Karpas-422 (cell line): ENCODE measurements around the gene ZNF827. TPM values are rescaled to one million over a fixed set of nuclear protein-coding genes. Genes with fewer than 3 reads are reported as not detected.

Experiments
- DNase-seq: peaks from one replicate; pipeline ENCODE4 v3.0.0-alpha.2; 2015
- H2AFZ ChIP-seq: fragments of 200-600 bp; sonication (generic); 2 replicates; pipeline ENCODE4 v1.6.1; 2014; ENCODE audit warnings: antibody characterized with exemption, low read length, mixed read lengths
- H3K27ac ChIP-seq: fragments of 200-600 bp; sonication (generic); 2 replicates; pipeline ENCODE4 v1.5.1; 2014; ENCODE audit warnings: mild to moderate bottlenecking, low read length, moderate library complexity
- H3K27me3 ChIP-seq: fragments of 200-600 bp; sonication (generic); 2 replicates; pipeline ENCODE4 v1.6.1; 2014; ENCODE audit warnings: low read length, mixed read lengths
- H3K36me3 ChIP-seq: fragments of 200-600 bp; sonication (generic); 2 replicates; pipeline ENCODE4 v1.6.1; 2014; ENCODE audit warnings: low read length, mixed read lengths; ENCODE audit not compliant: insufficient read depth
- H3K4me1 ChIP-seq: fragments of 200-600 bp; sonication (generic); 2 replicates; pipeline ENCODE4 v1.6.1; 2014; ENCODE audit warnings: mild to moderate bottlenecking, low read length, mixed read lengths
- H3K4me2 ChIP-seq: fragments of 200-600 bp; sonication (generic); 2 replicates; pipeline ENCODE4 v1.6.1; 2014; ENCODE audit warnings: low read length, low read depth, mild to moderate bottlenecking; ENCODE audit not compliant: poor library complexity, severe bottlenecking
- H3K4me3 ChIP-seq: fragments of 200-600 bp; sonication (generic); 2 replicates; pipeline ENCODE4 v1.5.1; 2014; ENCODE audit warnings: mild to moderate bottlenecking, antibody characterized with exemption, low read length, mixed read lengths
- H3K79me2 ChIP-seq: fragments of 200-600 bp; sonication (generic); 2 replicates; pipeline ENCODE4 v1.6.1; 2014; ENCODE audit warnings: mild to moderate bottlenecking, low read length, mixed read lengths
- H3K9ac ChIP-seq: fragments of 200-600 bp; sonication (generic); 2 replicates; pipeline ENCODE4 v1.6.0; 2014; ENCODE audit warnings: low read length
- H3K9me2 ChIP-seq: fragments of 200-600 bp; sonication (generic), shearing (Covaris generic); replicated peaks from 2 replicates; pipeline ENCODE4 v1.6.0; 2014; ENCODE audit warnings: mild to moderate bottlenecking, low read length, moderate library complexity; ENCODE audit not compliant: insufficient read depth
- H3K9me3 ChIP-seq: fragments of 300-700, 200-600 bp; sonication (generic); 2 replicates; pipeline ENCODE4 v1.6.1; 2014; ENCODE audit warnings: low read length, mixed read lengths
- H4K20me1 ChIP-seq: fragments of 200-600 bp; sonication (generic); 2 replicates; pipeline ENCODE4 v1.6.1; 2014; ENCODE audit warnings: mild to moderate bottlenecking, antibody characterized with exemption, low read length, low read depth; ENCODE audit not compliant: insufficient read depth
- total RNA-seq: library from RNA; depleted of rRNA; stranded (reverse); fragments of >200 nt; shearing (Covaris generic); gene quantifications from 2 replicates; pipeline ENCODE4 v1.2.3, GENCODE V29; 2014; ENCODE audit warnings: low replicate concordance

Gene ZNF827
- total RNA-seq, 1 experiment from 2014 or later, result 70.4 TPM

DNA sequence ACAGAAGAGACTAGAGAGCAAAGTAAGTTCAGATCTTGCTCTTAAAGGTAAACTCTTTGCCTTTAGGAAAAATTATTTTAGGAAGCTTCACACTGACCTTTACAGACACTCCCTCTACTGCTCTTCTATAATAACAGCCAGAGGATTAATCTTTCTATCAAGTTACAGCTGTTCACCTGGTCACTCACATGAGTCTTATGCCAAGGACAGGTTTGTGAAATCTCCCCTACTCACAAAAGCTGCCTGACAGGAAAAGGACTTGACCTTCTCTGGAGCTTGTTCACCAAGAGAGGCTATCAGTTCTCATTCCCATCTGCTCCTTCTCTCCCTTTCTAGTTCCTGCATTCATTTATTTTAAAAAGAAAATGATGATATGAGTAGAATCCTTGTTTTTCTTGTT, 141.3 kb downstream of the ZNF827 start:
- Histone ChIP-seq H3K79me2 (peaks cover 21% of the 10 kb centered on the region), H3K9ac (no peak overlapping the region), H3K36me3 (no peaks in the 10 kb centered on the region), H3K9me3 (no peaks in the 10 kb centered on the region), H4K20me1 (no peaks in the 10 kb centered on the region), H3K4me1 (no peaks in the 10 kb centered on the region), H3K27ac (no peak overlapping the region), H2AFZ (no peak overlapping the region), H3K27me3 (no peaks in the 10 kb centered on the region), H3K9me2 (no peaks in the 10 kb centered on the region), H3K4me3 (no peak overlapping the region), H3K4me2 (no peak overlapping the region)
- no peak for DNase-seq

DNA sequence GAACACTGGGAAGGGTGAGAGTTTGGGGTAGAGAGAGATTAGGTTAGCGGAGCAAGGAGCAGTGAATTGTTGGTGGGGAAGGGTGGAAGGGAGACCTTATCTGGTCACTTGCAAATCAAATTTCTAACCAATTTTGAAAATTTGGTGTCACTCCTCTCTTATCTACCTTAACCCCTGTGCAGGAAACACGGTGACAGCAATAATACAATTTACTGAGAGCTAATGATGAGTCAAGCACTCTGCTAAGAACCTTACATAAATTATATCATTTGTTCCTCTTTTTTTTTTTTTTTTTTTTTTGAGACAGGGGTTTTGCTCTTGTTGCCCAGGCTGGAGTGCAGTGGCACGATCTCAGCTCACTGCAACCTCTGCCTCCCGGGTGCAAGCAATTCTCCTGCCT, 142.3 kb downstream of the ZNF827 start:
- no peaks in the 10 kb centered on the region for H3K9me2 ChIP-seq
- H3K36me3 ChIP-seq, result no peaks in the 10 kb centered on the region
- peaks cover 21% of the 10 kb centered on the region for H3K79me2 ChIP-seq
- no peak overlapping the region for H3K9ac ChIP-seq
- H3K27me3 ChIP-seq, result no peaks in the 10 kb centered on the region
- no peak overlapping the region for H3K4me2 ChIP-seq
- H3K4me1 ChIP-seq, result no peaks in the 10 kb centered on the region
- H2AFZ ChIP-seq, result no peak overlapping the region
- no peaks in the 10 kb centered on the region for H3K9me3 ChIP-seq
- H4K20me1 ChIP-seq, result no peaks in the 10 kb centered on the region
- H3K4me3 ChIP-seq, result no peak overlapping the region
- no peak for DNase-seq
- H3K27ac ChIP-seq, result no peak overlapping the region

DNA sequence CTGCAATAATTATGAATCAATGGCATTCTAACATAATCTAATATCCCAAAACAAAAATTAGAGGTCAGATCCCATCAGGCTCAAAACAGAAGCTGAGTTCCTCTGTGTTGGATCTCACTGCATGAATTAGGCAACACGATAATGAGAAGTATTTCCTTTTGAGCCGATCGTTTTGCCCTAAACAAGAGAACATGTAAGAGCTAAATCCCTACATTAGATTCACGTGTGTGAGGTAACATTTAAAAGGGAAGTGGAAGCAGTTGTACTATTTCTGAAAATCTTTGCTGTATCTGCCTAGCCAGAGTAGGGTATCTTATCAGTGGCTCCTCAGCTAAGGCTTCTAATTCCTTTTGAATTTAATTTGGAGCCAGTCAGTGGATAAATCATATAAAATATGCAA, 143.1 kb downstream of the ZNF827 start:
- Histone ChIP-seq H3K27me3 (no peaks in the 10 kb centered on the region), H3K4me3 (no peak overlapping the region), H3K4me2 (no peak overlapping the region), H3K9me2 (no peaks in the 10 kb centered on the region), H3K27ac (no peak overlapping the region), H2AFZ (no peak overlapping the region), H4K20me1 (no peaks in the 10 kb centered on the region), H3K79me2 (peaks cover 18% of the 10 kb centered on the region), H3K36me3 (no peaks in the 10 kb centered on the region), H3K9ac (no peak overlapping the region), H3K4me1 (peaks cover 7% of the 10 kb centered on the region), H3K9me3 (no peaks in the 10 kb centered on the region)
- no peak for DNase-seq

DNA sequence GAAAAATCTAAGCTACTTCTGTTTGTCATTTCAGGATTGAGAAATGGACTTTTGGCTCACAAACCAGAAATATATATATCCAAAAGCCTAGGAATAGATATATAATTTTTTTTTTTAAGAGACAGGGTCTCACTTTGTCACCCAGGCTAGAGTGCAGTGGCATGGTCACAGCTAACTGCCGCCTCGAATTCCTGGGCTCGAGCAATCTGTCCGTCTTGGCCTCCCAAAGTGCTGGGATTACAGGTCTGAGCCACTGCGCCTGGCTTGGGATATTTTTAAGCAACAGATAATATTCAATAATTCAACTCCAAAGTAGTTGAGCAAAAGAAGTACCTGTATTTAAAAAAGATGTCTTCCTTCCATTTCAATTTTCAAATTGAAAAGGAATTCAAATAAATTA, 146.2 kb downstream of the ZNF827 start:
- Histone ChIP-seq H3K36me3 (no peaks in the 10 kb centered on the region), H3K9ac (no peak overlapping the region), H3K4me1 (peaks cover 17% of the 10 kb centered on the region), H3K27me3 (no peaks in the 10 kb centered on the region), H3K27ac (no peak overlapping the region), H3K4me3 (no peak overlapping the region), H3K9me3 (no peaks in the 10 kb centered on the region), H2AFZ (no peak overlapping the region), H3K9me2 (no peaks in the 10 kb centered on the region), H4K20me1 (no peaks in the 10 kb centered on the region), H3K4me2 (no peak overlapping the region), H3K79me2 (peaks cover 6% of the 10 kb centered on the region; the same call in 1 of the 2 replicates)
- DNase-seq, result no peak

DNA sequence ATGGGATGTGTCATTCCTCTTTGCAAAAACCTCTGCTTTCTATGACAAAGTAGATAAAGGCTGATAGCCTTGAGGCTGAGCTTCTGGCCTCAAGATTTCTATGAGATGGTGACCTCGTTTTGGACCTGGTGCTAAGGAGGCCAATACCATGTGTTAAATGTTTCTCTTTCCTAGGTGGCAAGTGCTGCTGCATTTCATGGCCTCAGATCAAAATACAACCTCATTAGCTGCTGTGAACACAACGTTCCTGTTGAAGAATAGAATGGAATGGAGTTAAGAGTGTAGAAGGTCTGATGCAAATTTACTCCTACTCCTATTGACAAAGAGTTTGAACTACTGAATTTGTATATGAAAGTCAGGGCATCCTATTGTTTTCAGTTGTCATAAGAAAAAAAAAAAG, 146.6 kb downstream of the ZNF827 start:
- no peak for DNase-seq
- Histone ChIP-seq H3K79me2 (0 out of 2 replicates have a peak, but pooled peaks cover 2% of the 10 kb centered on the region), H3K9me3 (no peaks in the 10 kb centered on the region), H3K4me2 (no peak overlapping the region), H3K36me3 (no peaks in the 10 kb centered on the region), H4K20me1 (no peaks in the 10 kb centered on the region), H3K4me3 (no peak overlapping the region), H3K9me2 (no peaks in the 10 kb centered on the region), H3K9ac (no peak overlapping the region), H3K4me1 (peaks cover 17% of the 10 kb centered on the region), H2AFZ (no peak overlapping the region), H3K27me3 (no peaks in the 10 kb centered on the region), H3K27ac (no peak overlapping the region)

DNA sequence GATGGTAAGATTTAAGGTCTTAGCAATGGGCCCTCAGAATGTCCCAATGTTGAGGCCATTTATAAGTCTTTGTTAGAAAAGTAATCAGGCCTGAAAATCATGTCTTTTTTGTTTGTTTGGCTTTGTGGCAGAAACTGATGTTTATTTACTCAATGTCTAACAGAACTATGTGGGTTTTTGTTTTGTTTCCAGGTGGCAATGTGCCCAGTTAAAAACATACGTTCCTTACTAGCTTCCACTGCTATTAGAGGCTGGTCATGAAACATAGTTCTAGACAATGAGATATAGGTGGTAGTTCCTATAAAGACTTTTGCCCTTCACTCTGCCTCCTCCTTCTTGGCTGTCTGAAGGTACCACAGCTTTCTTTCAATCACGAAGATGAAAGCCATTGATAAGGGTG, 149.9 kb downstream of the ZNF827 start:
- H2AFZ ChIP-seq, result no peak overlapping the region
- H3K9me2 ChIP-seq, result no peaks in the 10 kb centered on the region
- H3K9me3 ChIP-seq, result no peaks in the 10 kb centered on the region
- H3K4me3 ChIP-seq, result no peak overlapping the region
- peaks cover 17% of the 10 kb centered on the region for H3K4me1 ChIP-seq
- no peak overlapping the region for H3K9ac ChIP-seq
- H3K79me2 ChIP-seq, result no peaks in the 10 kb centered on the region
- no peaks in the 10 kb centered on the region for H4K20me1 ChIP-seq
- DNase-seq, result no peak
- no peak overlapping the region for H3K4me2 ChIP-seq
- H3K36me3 ChIP-seq, result 0 out of 2 replicates have a peak, but pooled peaks cover 6% of the 10 kb centered on the region
- H3K27me3 ChIP-seq, result no peaks in the 10 kb centered on the region
- H3K27ac ChIP-seq, result no peak overlapping the region

DNA sequence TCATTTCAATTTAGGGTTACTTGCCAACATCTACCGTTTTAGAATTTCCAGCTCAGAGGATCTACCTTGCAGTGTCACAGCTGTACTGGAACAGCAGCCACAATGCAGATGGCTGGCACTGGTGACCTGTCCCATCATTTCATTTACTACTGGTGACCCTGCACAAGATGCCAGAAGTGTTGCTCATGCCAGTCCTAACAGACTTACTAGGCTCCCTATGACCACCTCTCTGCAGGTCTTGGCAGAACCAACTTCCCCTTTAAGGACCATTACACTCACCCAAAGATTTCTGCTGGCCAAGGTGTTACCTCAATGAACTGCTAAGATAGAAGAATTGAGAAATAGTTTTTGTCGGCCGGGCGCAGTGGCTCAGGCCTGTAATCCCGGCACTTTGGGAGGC, 151.8 kb downstream of the ZNF827 start:
- Histone ChIP-seq H3K79me2 (no peaks in the 10 kb centered on the region), H4K20me1 (no peaks in the 10 kb centered on the region), H3K4me2 (no peak overlapping the region), H3K4me1 (peaks cover 17% of the 10 kb centered on the region), H3K9ac (no peak overlapping the region), H3K9me2 (no peaks in the 10 kb centered on the region), H3K9me3 (no peaks in the 10 kb centered on the region), H3K27ac (no peak overlapping the region), H3K27me3 (no peaks in the 10 kb centered on the region), H3K4me3 (no peak overlapping the region), H2AFZ (no peak overlapping the region), H3K36me3 (0 out of 2 replicates have a peak, but pooled peaks cover 6% of the 10 kb centered on the region)
- DNase-seq, result no peak

DNA sequence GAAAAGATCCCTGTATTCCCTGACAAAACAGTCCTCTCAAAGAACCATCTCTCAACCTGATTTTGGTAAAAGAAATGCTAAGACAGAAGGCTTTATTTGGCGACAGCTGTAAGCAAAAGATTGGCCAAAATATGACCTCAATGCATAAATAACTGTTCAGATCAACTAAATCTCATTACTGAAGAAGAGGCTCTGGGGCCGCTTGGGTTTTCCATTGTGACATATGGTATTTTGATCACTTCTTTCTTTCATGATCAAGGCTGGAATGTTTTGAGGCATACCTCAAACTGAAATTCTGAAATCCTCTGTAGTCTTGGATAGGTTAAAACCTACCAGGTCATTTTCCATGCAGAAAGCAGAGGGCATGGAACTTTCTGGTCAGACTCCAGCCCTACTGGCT, 152.4 kb downstream of the ZNF827 start:
- H3K27me3 ChIP-seq, result no peaks in the 10 kb centered on the region
- H3K4me3 ChIP-seq, result no peak overlapping the region
- H3K4me2 ChIP-seq, result no peak overlapping the region
- no peaks in the 10 kb centered on the region for H4K20me1 ChIP-seq
- H3K36me3 ChIP-seq, result 0 out of 2 replicates have a peak, but pooled peaks cover 6% of the 10 kb centered on the region
- no peaks in the 10 kb centered on the region for H3K9me2 ChIP-seq
- H3K9me3 ChIP-seq, result no peaks in the 10 kb centered on the region
- no peak overlapping the region for H3K9ac ChIP-seq
- no peak overlapping the region for H3K27ac ChIP-seq
- H3K4me1 ChIP-seq, result peaks cover 16% of the 10 kb centered on the region
- DNase-seq, result no peak
- H2AFZ ChIP-seq, result no peak overlapping the region
- no peaks in the 10 kb centered on the region for H3K79me2 ChIP-seq
